GM18870 (cell line): Measurements from ENCODE around the gene ZNF526.

Source experiments
- ATAC-seq: cut with Tn5 transposase; IDR thresholded peaks from one replicate; pipeline ENCODE4 v1.9.1; 2021; ENCODE audit warnings: moderate library complexity; ENCODE audit not compliant: unreplicated experiment

ZNF526 gene

DNA sequence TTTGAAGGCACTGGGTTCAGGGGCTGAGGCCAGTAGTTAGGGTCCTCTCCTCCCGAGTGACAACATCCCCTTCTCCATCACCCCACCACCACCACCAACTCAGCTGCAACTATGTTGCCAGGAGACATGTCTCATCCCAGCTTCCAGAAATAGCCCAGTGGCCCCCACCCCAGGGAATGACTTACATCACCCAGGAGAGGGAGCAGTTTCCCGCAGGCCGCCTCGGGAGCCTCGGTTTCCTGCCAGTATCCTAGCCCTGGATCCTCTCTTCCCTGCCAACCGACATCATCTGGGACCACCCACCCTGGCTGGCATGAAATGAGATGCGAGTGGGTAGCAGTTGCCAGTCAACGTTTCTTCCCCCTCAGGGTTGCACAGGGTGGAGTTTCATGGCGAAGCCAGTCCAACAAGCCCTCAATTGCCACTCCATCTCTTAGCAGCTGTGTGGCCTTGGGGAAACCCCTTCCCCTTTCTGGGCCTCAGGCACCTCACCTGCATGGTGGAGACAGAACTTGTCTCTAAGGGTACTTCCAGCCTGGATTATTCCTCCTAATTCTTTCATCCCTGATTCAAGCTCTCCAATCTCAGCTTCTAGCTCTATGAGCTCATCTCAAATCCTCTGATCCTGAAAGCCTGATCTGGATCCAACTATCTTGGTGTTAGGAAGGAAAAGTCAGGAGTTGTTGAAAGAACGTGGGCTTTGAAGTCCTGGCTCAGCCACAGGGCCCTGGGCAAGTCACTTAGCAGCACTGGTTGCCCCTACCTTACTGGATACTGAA is 26.2 kb downstream of the ZNF526 start:
- no peak for ATAC-seq

- ATAC-seq, result no peak
These were observed 27.0 kb downstream of the ZNF526 start for GRCh38 chr19:42246922-42247639.

- no peak for ATAC-seq
These were observed 27.6 kb downstream of the ZNF526 start for GRCh38 chr19:42247640-42248199.

DNA sequence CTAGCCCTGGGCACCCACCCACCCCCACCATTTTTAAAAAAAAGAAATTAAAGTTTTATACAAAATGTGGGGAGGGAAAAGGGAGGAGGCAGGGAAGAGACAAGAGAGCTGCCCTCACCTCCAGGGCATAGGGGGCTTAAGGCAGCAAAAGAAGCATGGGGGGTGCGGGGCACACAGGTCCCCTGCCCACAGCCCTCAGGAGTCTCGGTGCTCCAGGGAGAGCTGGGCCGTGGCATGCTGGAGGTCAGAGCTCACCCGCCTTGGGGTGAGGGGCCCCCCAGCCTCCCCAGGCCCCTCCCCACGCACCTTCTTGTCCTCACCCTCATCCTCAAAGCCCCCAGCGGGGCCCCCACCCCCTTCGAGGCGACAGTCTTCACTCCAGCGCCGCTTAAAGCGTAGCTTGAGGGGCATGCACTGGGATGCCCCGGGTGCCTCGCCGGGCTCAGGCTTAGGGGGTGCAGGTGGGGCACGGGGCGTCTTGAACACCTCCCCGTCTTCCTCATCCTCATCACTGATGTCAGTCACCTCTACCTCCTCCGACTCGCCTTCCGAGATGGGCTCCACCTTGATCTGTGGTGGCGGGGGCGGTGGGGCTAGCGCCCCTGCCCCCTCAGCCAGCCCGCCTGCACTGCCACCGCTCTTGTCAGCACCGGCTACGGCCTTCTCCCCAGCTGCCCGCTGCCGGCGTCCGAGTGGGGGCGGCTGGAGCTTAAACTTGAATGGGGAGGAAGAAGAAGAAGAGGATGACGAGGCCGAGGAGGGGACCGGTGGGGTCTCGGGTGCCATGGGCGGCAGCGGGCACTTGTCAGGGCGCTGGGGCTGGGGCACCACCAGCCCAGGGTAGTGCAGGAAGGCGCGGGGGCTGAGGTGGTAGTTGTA is 28.4 kb downstream of the ZNF526 start:
- no peak for ATAC-seq

GRCh38 chr19:42249149-42249750 is 29.1 kb downstream of the ZNF526 start:
- no peak for ATAC-seq

GRCh38 chr19:42249769-42250168 is 29.7 kb downstream of the ZNF526 start:
- ATAC-seq, result no peak

- ATAC-seq, result no peak
These were observed 30.1 kb downstream of the ZNF526 start for GRCh38 chr19:42250183-42250665.

DNA sequence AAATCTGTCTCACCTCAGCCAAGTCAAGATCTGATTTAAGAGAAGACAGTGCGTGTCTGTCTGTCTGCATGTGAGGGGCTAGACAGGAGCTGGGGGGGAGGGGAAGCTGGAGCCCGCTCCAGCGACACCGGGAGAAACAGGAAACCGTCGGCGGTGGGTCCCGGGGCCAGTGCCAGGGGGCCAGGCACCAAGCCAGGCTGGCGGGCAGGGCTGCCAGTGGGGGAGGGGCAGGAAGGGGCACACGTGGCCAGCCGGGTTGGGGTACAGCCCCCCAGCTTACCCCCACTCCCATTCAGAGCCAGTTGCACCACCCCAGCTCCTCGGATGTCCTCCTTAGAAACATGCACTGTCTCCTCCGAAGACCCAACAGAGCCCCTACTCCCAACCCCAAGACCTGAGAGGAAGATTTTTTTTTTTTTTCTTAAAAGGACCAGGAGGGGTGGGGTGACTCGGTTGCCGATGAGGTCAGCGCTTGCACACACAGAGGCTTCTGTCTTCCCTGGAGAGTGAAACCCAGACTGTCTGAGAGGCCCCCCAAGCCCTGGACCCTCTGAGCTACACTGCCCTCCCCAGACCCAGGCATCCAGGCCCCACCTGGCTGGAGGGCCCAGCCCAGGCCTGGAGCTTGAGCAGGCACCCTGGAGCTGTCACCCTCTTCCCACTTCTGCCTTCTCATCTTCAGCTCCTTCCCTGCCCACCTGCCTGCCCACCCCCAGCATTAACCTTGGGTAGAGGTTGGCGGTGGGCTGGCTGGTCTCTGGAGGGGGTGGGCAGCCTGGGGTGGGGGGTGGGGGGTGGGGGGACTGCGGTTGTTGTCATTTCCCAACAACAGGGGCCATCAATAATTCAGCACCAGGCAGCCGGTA is 30.8 kb downstream of the ZNF526 start:
- no peak for ATAC-seq

DNA sequence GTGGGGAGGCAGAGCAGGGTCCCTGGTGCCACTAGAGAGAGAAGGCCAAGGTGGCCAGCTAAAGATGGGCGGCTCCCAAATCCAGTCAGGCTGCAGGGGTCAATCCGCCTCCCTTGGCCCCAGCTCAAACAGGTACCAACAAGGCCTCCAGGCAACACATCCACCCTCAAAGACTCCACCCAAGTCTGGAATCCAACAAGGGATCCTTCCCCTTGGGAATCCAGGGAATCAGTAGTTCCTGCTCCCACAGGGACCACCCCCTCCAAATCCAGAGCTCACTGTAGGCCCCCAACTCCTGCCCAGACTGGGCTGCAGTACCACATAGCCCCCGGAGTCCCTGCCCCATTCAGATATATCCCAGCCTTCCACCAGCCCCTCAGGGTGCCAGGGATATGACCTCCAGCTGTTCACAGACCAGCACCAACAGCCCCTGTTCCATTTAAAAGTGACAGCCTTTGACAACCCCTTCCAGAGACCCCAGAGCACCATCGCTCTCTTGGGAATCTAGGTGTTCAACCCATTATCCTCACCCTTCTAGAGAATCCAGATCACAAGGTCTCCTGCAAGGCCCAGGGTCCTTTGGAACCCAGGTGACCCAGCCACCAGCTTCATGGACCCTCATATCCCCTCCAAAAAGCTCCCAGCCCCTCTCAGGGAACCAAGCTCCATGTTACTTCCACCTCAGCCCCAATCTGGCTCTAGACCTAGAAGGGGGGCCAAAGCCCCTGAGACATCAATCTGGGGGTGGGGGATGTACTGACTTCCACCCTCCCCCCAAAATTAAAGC is 31.7 kb downstream of the ZNF526 start:
- ATAC-seq, result no peak

- ATAC-seq, result no peak
These were observed 32.5 kb downstream of the ZNF526 start for GRCh38 chr19:42252365-42253244.

- ATAC-seq, result no peak
These were observed 33.4 kb downstream of the ZNF526 start for GRCh38 chr19:42253245-42254088.

- no peak for ATAC-seq
These were observed 34.2 kb downstream of the ZNF526 start for GRCh38 chr19:42254089-42254849.

DNA sequence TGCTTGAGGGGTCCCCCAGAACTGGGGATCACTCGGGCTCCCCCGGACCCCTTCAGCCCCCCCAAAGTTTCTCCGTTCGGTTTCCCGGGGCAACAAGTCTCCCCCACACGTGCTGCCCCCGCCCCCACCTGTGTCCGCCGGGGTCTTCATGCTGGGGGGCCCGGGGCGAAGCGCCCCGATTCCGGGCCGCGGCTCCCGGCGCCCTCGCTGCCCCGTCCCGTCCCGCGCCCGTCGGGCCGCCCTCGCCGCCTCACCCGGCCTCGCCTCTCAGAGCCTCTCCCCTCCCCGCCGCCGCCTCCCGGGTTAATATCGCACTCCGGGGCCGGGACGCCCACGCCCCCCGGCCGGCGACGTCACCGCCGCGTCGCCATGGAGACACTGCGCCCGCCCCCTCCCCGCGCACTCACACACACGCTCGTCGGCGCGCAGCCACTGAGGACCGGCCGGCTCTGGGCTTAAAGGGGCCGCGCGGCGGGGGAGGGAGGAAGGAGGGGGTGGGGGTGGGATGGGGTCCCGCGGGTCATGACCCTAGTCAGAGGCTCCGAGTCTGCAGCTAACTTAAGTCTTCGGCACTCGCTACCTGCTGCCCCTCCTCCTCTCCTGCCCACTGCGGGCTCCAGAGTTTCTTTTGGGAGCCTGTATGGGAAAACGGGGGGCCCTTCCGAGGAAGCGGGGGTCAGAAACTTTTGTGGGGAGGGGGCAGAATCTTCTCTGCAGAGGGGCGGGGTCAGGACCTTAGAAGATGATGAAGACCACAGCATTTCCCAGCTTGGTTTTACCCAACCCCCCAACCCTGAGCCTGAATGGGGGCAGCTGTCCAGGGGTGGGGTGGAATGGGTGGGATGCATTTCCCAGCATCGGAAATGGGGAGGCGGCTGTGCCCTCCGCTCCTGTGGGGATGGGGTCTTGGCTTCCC is 35.0 kb downstream of the ZNF526 start, which contains the start of gene ERF:
Gene ERF, minus strand, starts transcription at position 279 of the 916 bp plus-strand sequence. Its CDS starts 129 bp downstream, at position 150.
- no peak for ATAC-seq

DNA sequence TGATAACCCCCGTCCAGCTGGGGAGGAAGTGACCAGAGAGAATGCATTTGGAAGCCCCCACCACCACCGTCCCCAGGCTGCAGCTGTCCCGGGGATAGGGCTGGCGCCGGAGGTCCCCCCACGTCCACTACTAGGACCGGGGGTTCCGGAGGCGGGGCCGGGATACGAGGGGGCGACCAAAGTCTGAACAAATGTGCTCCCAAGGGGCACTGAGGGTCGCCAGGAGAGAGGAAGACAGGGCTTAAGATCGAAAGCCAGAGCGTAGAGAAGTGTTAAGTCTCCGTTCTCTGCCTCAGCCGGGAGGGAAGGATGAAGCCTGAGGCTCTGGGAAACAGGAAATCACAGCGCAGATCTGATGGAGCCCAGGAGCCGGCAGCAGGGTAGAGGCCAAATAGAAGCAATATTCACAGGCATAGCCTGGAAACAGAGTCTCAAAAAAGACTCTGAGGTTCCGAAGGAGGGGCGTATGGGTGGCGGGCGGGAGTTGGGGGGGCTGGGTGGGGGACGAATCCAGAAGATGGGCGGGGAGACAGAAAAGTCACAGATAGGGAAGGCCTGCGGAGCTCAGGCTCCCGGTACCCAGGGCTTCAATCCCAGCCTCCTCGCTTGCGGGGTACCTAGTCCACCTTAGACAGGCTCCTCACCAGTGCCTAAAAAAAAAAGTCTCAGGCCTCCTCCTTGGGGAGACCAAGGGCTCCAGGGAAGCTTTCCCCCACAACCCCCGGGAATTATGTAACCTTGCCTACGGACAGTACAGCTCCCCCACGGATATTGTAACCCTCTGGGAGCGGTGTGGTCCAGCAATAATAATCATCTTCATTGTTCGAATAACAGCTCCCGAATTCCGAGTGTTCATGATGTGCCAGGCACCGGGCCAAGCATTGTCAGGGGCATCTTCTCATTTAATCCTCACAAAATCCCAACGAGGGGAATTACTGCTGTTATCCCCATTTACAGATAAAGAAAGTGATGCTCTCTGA is 35.9 kb downstream of the ZNF526 start:
- no peak for ATAC-seq
